ENCODE measurements around the gene LRFN2. TPM values are rescaled to one million over a fixed set of nuclear protein-coding genes. Genes with fewer than 3 reads are reported as not detected.

LRFN2 gene
- total RNA-seq, 3 donors from 2014 or later (not counting 1 experiment from before 2014, with no cell fraction given): 3.0 to 3.6 (median 3.5) TPM

DNA sequence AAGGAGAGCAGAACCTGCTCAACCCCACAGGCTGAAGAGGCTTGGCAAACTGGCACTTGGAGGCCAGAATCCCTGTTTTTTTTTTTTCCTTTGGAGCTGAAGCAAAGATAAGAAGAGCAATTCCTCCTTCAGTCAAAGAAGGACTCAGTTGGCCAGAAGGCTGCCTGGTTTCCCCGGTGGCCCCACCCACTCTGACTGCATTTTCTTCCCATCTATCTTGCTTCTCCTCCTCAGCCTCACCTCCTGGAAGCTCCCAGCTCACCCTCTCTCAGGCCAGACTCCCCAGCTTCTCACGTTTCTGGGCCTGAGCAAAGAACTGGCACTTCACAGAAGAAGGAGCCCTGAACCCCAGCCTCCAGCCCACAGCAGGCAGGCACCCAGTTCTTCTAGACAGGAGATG is 2.4 kb downstream of the LRFN2 start:
- peaks cover 3% of the 10 kb centered on the region for H3K27me3 ChIP-seq (ENCODE audit: control insufficient read depth, insufficient read depth, low read length)
- Mint-ChIP-seq H3K4me3 (peak overlapping the region; percentile 94), H3K4me1 (peaks cover 0 to 56% of the 10 kb centered on the region in 2 donors), H3K36me3 (no peaks in the 10 kb centered on the region), H3K9me3 (no peaks in the 10 kb centered on the region), H3K27me3 (ENCODE audit: low read depth in 2 of 2) (no peaks in the 10 kb centered on the region), H3K27ac (peak overlapping the region; percentile 46 to 67)
- ATAC-seq (no peak), DNase-seq (no peak)
- intact Hi-C loops (cut with micrococcal nuclease): no loop called here
- H3K9me3 ChIP-seq (ENCODE audit: control insufficient read depth, insufficient read depth, low read length): no peaks in the 10 kb centered on the region
- H3K4me3 ChIP-seq (ENCODE audit: low read length): no peak overlapping the region
- H3K36me3 ChIP-seq (ENCODE audit: control insufficient read depth, insufficient read depth, low read length): no peaks in the 10 kb centered on the region
- TF ChIP-seq, protein P1, sequence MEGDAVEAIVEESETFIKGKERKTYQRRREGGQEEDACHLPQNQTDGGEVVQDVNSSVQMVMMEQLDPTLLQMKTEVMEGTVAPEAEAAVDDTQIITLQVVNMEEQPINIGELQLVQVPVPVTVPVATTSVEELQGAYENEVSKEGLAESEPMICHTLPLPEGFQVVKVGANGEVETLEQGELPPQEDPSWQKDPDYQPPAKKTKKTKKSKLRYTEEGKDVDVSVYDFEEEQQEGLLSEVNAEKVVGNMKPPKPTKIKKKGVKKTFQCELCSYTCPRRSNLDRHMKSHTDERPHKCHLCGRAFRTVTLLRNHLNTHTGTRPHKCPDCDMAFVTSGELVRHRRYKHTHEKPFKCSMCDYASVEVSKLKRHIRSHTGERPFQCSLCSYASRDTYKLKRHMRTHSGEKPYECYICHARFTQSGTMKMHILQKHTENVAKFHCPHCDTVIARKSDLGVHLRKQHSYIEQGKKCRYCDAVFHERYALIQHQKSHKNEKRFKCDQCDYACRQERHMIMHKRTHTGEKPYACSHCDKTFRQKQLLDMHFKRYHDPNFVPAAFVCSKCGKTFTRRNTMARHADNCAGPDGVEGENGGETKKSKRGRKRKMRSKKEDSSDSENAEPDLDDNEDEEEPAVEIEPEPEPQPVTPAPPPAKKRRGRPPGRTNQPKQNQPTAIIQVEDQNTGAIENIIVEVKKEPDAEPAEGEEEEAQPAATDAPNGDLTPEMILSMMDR (IDR thresholded peaks at IDR 0.05): no peak
- no peak overlapping the region for H3K27ac ChIP-seq (ENCODE audit: low read length)
- 72% methylated on average over 2 of the region's 2 CpGs for WGBS (ENCODE audit: insufficient coverage)
- H3K4me1 ChIP-seq (ENCODE audit: control insufficient read depth, insufficient read depth, low read length): peaks cover 45% of the 10 kb centered on the region

- intact Hi-C loops (cut with micrococcal nuclease): no loop called here
- Histone ChIP-seq H3K27me3 (ENCODE audit: control insufficient read depth, insufficient read depth, low read length) (peaks cover 3% of the 10 kb centered on the region), H3K9me3 (ENCODE audit: control insufficient read depth, insufficient read depth, low read length) (no peaks in the 10 kb centered on the region), H3K27ac (ENCODE audit: low read length) (no peak overlapping the region), H3K4me3 (ENCODE audit: low read length) (no peak overlapping the region), H3K4me1 (ENCODE audit: control insufficient read depth, insufficient read depth, low read length) (peaks cover 45% of the 10 kb centered on the region), H3K36me3 (ENCODE audit: control insufficient read depth, insufficient read depth, low read length) (no peaks in the 10 kb centered on the region)
- TF ChIP-seq, protein P1 (IDR thresholded peaks at IDR 0.05): no peak
- Mint-ChIP-seq H3K4me1 (peaks cover 0 to 53% of the 10 kb centered on the region in 2 donors), H3K27ac (peak overlapping the region; percentile 65 to 68), H3K27me3 (ENCODE audit: low read depth in 2 of 2) (no peaks in the 10 kb centered on the region), H3K9me3 (no peaks in the 10 kb centered on the region), H3K36me3 (no peaks in the 10 kb centered on the region), H3K4me3 (peak overlapping the region; percentile 94)
- ATAC-seq: no peak
- WGBS (ENCODE audit: insufficient coverage): 27% methylated on average over 3 of the region's 3 CpGs
- DNase-seq: no peak
Measured at GRCh38 chr6:40583709-40584108, 3.5 kb downstream of the LRFN2 start.

DNA sequence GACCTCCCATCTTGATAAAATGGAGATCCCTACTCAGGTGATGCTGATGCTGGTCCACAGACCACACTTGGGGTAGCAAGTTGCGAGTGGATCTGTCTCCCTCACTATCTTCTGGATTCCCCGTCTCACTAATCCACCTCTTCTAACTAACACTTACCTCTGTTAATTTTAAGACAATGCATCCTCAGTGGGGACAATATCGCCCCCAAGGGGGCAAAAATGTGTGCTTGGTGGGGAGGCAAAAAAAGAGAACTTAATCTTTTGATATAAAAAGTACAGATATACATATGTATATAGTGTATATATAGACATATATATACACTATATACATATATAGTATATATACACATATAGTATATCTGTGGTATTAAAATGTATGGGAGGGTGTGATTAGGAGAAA is 4.3 kb downstream of the LRFN2 start:
- H3K9me3 ChIP-seq (ENCODE audit: control insufficient read depth, insufficient read depth, low read length): no peaks in the 10 kb centered on the region
- no peak overlapping the region for H3K27ac ChIP-seq (ENCODE audit: low read length)
- peaks cover 3% of the 10 kb centered on the region for H3K27me3 ChIP-seq (ENCODE audit: control insufficient read depth, insufficient read depth, low read length)
- DNase-seq (peak in 1 of 2 donors; percentile 23), ATAC-seq (no peak)
- peaks cover 38% of the 10 kb centered on the region for H3K4me1 ChIP-seq (ENCODE audit: control insufficient read depth, insufficient read depth, low read length)
- WGBS (ENCODE audit: insufficient coverage): 92% methylated on average over 2 of the region's 3 CpGs
- Mint-ChIP-seq H3K4me3 (peak overlapping the region; percentile 94), H3K36me3 (no peaks in the 10 kb centered on the region), H3K9me3 (no peaks in the 10 kb centered on the region), H3K4me1 (peaks cover 0 to 51% of the 10 kb centered on the region in 2 donors), H3K27ac (peak overlapping the region in 1 of 2 donors; percentile 68), H3K27me3 (ENCODE audit: low read depth in 2 of 2) (no peaks in the 10 kb centered on the region)
- no peak overlapping the region for H3K4me3 ChIP-seq (ENCODE audit: low read length)
- intact Hi-C loops (cut with micrococcal nuclease): no loop called here
- TF ChIP-seq, protein P1 (IDR thresholded peaks at IDR 0.05): peak; percentile 31
- no peaks in the 10 kb centered on the region for H3K36me3 ChIP-seq (ENCODE audit: control insufficient read depth, insufficient read depth, low read length)

DNA sequence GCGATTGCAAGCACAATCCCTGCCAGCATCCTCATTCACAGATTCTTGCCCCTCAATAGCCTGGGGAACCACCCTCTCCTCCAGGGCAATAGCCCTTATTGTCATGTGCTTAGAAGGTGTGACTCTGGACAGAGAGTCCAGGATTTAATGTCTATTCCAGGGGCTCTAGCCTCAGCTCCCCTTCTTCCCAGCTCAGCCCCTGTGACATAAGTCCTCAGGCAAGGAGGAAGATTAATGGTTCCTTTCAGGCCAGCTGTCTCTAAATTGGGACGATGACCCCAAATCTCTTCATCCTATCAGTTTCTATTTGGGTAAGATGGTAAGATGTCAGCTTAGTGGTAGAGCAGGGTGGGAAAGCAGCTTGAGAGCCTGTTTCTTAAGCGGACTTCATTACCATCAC is 8.1 kb downstream of the LRFN2 start:
- H3K9me3 Mint-ChIP-seq: no peaks in the 10 kb centered on the region
- ATAC-seq: no peak

More for the DNA sequence above, 8.1 kb downstream of the LRFN2 start:
- 96% methylated on average over 2 of the region's 3 CpGs for WGBS (ENCODE audit: insufficient coverage)
- peaks cover 0 to 18% of the 10 kb centered on the region in 2 donors for H3K4me1 Mint-ChIP-seq
- H3K4me3 Mint-ChIP-seq: no peak overlapping the region
- H3K27me3 Mint-ChIP-seq (ENCODE audit: low read depth in 2 of 2): no peaks in the 10 kb centered on the region
- H3K27ac Mint-ChIP-seq: no peak overlapping the region
- DNase-seq: no peak
- no peaks in the 10 kb centered on the region for H3K9me3 ChIP-seq (ENCODE audit: control insufficient read depth, insufficient read depth, low read length)
- no peaks in the 10 kb centered on the region for H3K36me3 Mint-ChIP-seq
- no peak overlapping the region for H3K4me3 ChIP-seq (ENCODE audit: low read length)
- no peaks in the 10 kb centered on the region for H3K36me3 ChIP-seq (ENCODE audit: control insufficient read depth, insufficient read depth, low read length)
- H3K27ac ChIP-seq (ENCODE audit: low read length): no peak overlapping the region
- intact Hi-C loops (cut with micrococcal nuclease): no loop called here
- peaks cover 15% of the 10 kb centered on the region for H3K4me1 ChIP-seq (ENCODE audit: control insufficient read depth, insufficient read depth, low read length)
- no peaks in the 10 kb centered on the region for H3K27me3 ChIP-seq (ENCODE audit: control insufficient read depth, insufficient read depth, low read length)
- TF ChIP-seq, protein P1 (IDR thresholded peaks at IDR 0.05): no peak

Data from natural killer cell (primary cell).